Tibial artery (tissue), 4 donors: ENCODE measurements around the gene DNPEP.
"Not testable (repeated sequence)": the region's sequence is repeated elsewhere in the genome, so short reads cannot be mapped to it uniquely, and the experiment has no call there.

Experiments used
- DNase-seq, 2 donors: peaks; one replicate each; pipeline ENCODE4 v3.0.0-alpha.2; 2019
- H3K27ac ChIP-seq, 2 donors: fragments of 200-600 bp; sonication (generic) in 1 of 2; 1 replicate in 1 of 2; 2 replicates in 1 of 2; pipeline ENCODE4 v1.5.1; 2018 to 2019; ENCODE audit warnings: mild to moderate bottlenecking in 1 of 2
- H3K27me3 ChIP-seq, 2 donors: fragments of 200-600 bp; sonication (generic) in 1 of 2; one replicate each; pipeline versions ENCODE4 v1.5.1 to v1.6.0; 2016 to 2019
- H3K36me3 ChIP-seq, 3 donors: fragments of 200-600 bp; sonication (generic) in 2 of 3; one replicate each; pipeline ENCODE4 v1.5.1; 2016 to 2019; ENCODE audit warnings: mild to moderate bottlenecking in 2 of 3
- H3K4me1 ChIP-seq, 4 donors: fragments of 200-600 bp; sonication (generic) in 2 of 4; 1 replicate in 3 of 4; 2 replicates in 1 of 4; pipeline ENCODE4 v1.5.1; 2016 to 2019
- H3K4me3 ChIP-seq, 2 donors: fragments of 200-600 bp; sonication (generic) in 1 of 2; 1 replicate in 1 of 2; 2 replicates in 1 of 2; pipeline ENCODE4 v1.5.1; 2018 to 2019; ENCODE audit warnings: mild to moderate bottlenecking in 2 of 2
- H3K9me3 ChIP-seq, 3 donors: fragments of 200-600 bp; sonication (generic) in 1 of 3; one replicate each; pipeline ENCODE4 v1.5.1; 2016 to 2019
- intact Hi-C: fragments of 100-400 bp; cut with DNase I; formaldehyde crosslinking; loops from one replicate; pipeline ENCODE4 v1.15.0; 2023; ENCODE audit warnings: low total_unique reads
- TF ChIP-seq, protein P1 (sequence below), 2 experiments: fragments of 200-600 bp in 1 of 2; fragments of 450-650 bp in 1 of 2; IDR thresholded peaks; one replicate each; pipeline ENCODE4 v1.5.1; 2017 to 2019; ENCODE audit warnings: antibody characterized with exemption in 2 of 2, mild to moderate bottlenecking in 1 of 2, moderate library complexity in 1 of 2

DNPEP gene

DNA sequence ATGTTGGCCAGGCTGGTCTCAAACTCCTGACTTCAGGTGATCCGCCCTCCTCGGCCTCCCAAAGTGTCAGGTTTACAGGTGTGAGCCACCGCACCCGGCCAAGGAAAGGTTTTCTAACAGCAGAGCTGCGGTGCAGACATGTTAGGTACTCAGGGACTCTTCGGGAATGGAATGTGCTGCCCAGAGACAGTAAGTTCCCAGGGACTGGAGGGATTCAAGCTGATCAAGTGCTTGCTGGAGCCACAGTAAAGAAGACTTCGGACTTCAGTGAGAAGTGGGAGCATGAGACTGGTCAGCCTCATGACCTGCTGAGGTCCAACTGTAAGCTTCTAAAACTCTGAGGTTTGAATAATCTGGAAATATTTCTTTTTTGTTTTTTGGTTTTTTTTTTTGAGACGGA, 22.7 kb upstream of the DNPEP start:
- H3K27ac ChIP-seq, result peak overlapping the region; percentile 90 to 94
- H3K4me3 ChIP-seq, result no peak overlapping the region
- H3K27me3 ChIP-seq, result no peaks in the 10 kb centered on the region
- TF ChIP-seq, protein P1, sequence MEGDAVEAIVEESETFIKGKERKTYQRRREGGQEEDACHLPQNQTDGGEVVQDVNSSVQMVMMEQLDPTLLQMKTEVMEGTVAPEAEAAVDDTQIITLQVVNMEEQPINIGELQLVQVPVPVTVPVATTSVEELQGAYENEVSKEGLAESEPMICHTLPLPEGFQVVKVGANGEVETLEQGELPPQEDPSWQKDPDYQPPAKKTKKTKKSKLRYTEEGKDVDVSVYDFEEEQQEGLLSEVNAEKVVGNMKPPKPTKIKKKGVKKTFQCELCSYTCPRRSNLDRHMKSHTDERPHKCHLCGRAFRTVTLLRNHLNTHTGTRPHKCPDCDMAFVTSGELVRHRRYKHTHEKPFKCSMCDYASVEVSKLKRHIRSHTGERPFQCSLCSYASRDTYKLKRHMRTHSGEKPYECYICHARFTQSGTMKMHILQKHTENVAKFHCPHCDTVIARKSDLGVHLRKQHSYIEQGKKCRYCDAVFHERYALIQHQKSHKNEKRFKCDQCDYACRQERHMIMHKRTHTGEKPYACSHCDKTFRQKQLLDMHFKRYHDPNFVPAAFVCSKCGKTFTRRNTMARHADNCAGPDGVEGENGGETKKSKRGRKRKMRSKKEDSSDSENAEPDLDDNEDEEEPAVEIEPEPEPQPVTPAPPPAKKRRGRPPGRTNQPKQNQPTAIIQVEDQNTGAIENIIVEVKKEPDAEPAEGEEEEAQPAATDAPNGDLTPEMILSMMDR (IDR thresholded peaks at IDR 0.05), result no peak
- peak in 1 of 2 donors; percentile 57 for DNase-seq
- intact Hi-C loops, result no loop called here
- no peaks in the 10 kb centered on the region for H3K36me3 ChIP-seq
- H3K9me3 ChIP-seq, result peaks cover 0 to 5% (median 0%) of the 10 kb centered on the region in 3 donors
- peaks cover 0 to 39% (median 34%) of the 10 kb centered on the region in 4 donors for H3K4me1 ChIP-seq

DNA sequence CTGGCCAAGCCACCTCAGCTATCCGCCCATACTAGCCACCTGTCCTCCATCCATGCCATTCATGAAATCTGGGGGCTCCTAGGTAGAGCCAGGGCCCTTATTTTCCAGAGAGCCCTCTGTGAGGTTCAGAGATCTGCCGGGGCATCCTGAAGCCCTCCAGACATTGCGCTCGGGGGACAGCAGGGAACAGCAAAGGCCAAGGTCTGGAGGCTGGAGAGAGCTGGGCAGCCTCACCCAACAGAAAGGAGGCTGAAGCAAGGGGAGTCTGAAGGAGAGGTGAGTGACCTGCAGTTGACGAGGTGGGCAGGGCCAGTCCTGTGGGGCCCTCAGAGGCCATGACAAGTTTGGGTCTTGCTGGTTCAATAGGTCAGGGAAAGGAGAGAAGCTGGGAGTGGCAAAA, 21.9 kb upstream of the DNPEP start:
- no peaks in the 10 kb centered on the region for H3K36me3 ChIP-seq
- H3K27ac ChIP-seq, result peak overlapping the region; percentile 90 to 94
- no peak for DNase-seq
- H3K9me3 ChIP-seq, result peaks cover 0 to 5% (median 0%) of the 10 kb centered on the region in 3 donors
- H3K4me3 ChIP-seq, result no peak overlapping the region
- intact Hi-C loops, result loop anchor here (5.0 kb wide), 1 partner anchor 33 kb away; no protein-coding TSS in a partner anchor
- H3K4me1 ChIP-seq, result peaks cover 2 to 46% (median 42%) of the 10 kb centered on the region in 4 donors
- H3K27me3 ChIP-seq, result no peaks in the 10 kb centered on the region
- TF ChIP-seq, protein P1 (IDR thresholded peaks at IDR 0.05), result no peak

DNA sequence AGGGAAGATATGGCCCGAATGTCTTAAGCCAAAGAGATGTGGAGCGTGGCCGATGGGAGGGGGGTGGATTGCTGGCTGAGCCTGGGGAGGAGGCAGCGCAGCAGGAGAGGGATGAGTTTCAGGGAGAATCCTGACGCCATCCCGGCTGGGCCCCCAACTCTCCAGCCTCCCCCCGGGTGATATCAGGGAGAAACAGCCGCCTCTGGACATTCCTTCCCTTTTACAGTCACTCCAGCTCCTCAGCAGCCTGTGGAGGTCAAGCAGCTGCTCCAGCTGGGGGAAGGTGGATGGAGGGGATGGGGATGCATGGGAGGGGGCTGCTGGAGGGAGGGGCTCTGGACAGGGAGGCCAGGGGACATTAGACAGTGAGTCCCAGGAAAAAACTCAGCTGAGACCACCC, 20.9 kb upstream of the DNPEP start:
- Histone ChIP-seq H3K27me3 (no peaks in the 10 kb centered on the region), H3K9me3 (peaks cover 0 to 5% (median 0%) of the 10 kb centered on the region in 3 donors), H3K4me3 (no peak overlapping the region), H3K4me1 (peaks cover 5 to 56% (median 52%) of the 10 kb centered on the region in 4 donors), H3K27ac (peak overlapping the region; percentile 90 to 94), H3K36me3 (no peaks in the 10 kb centered on the region)
- TF ChIP-seq, protein P1 (IDR thresholded peaks at IDR 0.05), result no peak
- no peak for DNase-seq
- intact Hi-C loops, result loop anchor here (5.0 kb wide), 1 partner anchor 34 kb away; no protein-coding TSS in a partner anchor

DNA sequence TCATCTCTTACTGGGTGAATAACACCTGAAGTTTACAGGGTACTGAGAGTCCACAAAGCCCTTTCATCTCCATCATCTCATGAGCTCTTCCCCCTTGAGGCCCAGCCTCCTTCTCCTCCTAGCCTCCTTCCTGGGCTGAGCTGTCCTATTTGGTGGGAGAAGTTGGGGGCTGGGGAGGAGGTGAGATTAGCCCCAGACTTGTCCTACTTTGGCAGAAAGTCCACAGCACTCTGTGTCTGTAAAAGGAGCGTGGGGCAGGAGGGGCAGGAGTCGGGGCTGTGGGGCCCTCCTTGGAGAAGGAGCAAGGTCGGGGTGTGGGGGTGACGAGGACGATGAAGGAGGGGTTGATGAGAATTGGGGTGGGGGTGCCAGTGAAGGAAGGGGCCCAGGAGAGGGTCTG, 20.5 kb upstream of the DNPEP start:
- peak in 1 of 2 donors; percentile 64 for DNase-seq
- Histone ChIP-seq H3K9me3 (peaks cover 0 to 5% (median 0%) of the 10 kb centered on the region in 3 donors), H3K4me3 (no peak overlapping the region), H3K4me1 (peaks cover 5 to 60% (median 54%) of the 10 kb centered on the region in 4 donors), H3K36me3 (no peaks in the 10 kb centered on the region), H3K27me3 (no peaks in the 10 kb centered on the region), H3K27ac (peak overlapping the region; percentile 90 to 94)
- TF ChIP-seq, protein P1 (IDR thresholded peaks at IDR 0.05), result no peak
- intact Hi-C loops, result loop anchor here (5.0 kb wide), 1 partner anchor 34 kb away; no protein-coding TSS in a partner anchor

DNA sequence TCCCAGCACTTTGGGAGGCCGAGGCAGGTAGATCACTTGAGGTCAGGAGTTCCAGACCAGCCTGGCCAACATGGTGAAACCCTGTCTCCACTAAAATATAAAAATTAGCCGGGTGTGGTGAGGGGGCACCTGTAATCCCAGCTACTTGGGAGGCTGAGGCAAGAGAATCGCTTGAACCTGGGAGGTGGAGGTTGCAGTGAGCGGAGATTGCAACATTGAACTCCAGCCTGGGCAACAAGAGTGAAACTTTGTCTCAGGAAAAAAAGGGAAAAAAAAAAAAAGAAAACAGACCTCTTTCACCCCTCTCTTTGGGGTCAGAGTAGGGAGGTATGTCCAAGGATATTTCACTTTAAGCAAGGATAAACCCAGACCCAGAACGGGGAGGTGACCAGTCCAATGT, 19.6 kb upstream of the DNPEP start:
- H3K9me3 ChIP-seq, H3K4me3 ChIP-seq, H3K36me3 ChIP-seq, H3K27me3 ChIP-seq, DNase-seq: not testable (repeated sequence)
- Histone ChIP-seq H3K27ac (peak overlapping the region; percentile 90 to 94), H3K4me1 (peaks cover 5 to 62% (median 55%) of the 10 kb centered on the region in 4 donors)
- intact Hi-C loops, result loop anchor here (5.0 kb wide), 1 partner anchor 35 kb away; no protein-coding TSS in a partner anchor

DNA sequence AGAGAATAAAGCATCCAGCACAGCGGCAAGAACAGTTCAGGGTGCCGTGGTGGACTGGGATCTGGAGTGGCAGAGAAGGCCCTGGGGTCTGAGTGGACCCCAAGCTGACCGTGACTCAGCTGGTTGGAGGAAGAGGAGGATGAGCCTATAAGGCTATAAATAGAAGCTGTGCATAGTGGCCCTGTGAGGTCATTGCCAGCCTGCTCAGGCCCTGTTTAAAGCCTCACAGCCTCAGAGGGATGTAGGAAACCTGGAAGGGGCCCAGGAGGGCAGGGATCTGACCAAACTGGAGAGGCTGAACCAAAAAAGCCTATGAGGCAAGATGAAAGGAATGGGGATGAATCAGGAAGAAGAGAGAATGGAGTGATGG, 19.1 kb upstream of the DNPEP start:
- Histone ChIP-seq H3K27me3 (no peaks in the 10 kb centered on the region), H3K27ac (peak overlapping the region; percentile 90 to 94), H3K36me3 (no peaks in the 10 kb centered on the region), H3K4me1 (peaks cover 5 to 62% (median 55%) of the 10 kb centered on the region in 4 donors), H3K4me3 (no peak overlapping the region), H3K9me3 (no peaks in the 10 kb centered on the region)
- TF ChIP-seq, protein P1 (IDR thresholded peaks at IDR 0.05), result no peak
- intact Hi-C loops, result loop anchor here (5.0 kb wide), 1 partner anchor 35 kb away; no protein-coding TSS in a partner anchor
- peak; percentile 76 to 96 for DNase-seq
